ENCODE results near the gene PYURF.
A peak's percentile ranks its signal among the peaks of the same experiment; 100 is the strongest.

Gene PYURF, protein sequence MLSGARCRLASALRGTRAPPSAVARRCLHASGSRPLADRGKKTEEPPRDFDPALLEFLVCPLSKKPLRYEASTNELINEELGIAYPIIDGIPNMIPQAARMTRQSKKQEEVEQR

DNA sequence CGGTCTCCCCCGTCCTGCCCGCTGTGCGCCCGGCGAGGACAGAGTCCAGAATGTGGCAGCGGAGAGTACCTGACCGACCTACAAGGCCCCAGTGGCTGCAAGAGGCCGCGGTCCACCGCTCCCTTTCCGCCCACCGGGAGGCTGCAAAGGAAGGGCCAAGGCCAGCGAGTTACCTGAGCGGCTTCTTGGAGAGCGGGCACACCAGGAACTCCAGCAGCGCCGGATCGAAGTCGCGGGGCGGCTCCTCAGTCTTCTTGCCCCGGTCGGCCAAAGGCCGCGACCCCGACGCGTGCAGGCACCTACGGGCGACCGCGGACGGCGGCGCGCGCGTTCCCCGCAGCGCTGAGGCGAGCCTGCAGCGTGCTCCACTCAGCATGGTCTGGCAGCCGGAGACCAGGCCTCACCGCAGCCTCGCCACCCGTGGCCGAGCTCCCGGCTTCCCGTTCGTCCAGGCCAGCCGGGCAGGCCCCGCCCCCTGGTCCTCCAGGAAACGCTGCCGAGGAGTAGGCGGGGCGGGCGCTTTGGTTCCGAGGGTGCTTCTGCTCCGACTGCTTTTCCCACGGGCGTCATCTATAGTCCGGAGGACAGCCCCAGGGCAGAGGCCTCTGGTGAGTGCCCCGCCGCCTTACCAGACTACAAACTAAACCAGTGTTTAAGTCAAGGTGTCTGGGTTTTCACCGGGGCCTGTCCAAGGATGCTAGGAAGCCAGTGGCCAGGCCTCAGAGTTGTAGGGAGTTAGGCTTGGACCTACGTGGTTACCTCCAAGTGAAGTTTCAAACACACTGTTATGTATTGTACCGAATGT is at the start of gene PYURF:
PYURF (minus strand) TSS at position 452 of the 805 bp plus-strand sequence; CDS start at position 376, 76 bp downstream.
- peak; percentile 45 for DNase-seq (ENCODE audit: low read depth, low spot score)

DNA sequence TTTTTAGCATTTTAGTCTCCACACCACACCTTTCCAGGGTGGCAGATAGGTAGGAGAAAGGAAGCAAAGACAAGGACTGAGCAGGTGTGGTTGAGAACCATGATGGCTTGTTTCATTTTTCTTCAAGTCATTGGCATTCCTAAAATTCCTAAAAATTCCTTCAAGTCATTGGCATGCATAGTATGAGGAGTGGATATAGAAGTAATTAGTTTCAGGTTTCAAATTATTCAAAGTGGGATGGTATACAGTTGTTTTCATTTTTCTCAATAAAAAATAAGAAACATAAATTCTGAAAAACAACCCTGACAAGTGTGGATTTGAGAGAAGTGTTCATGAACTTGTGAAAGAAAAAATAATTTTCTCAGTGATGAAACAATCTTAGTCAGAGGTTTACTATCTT is 46.4 kb upstream of the PYURF start:
- DNase-seq (ENCODE audit: low read depth, low spot score), result no peak

DNA sequence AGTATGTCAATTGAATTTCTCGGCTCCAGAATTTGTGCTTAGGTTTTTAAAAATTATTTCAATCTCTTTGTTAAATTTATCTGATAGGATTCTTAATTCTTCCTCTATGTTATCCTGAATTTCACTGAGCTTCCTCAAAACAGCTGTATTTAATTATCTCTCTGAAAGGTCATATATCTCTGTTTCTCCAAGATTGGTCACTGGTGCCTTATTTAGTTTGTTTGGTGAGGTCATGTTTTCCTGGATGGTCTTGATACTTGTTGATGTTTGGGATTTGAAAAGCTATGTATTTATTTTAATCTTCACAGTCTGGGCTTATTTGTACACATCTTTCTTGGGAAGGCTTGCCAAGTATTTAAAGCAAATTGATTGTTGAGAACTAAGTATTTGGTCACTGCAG is 44.0 kb upstream of the PYURF start:
- no peak for DNase-seq (ENCODE audit: low read depth, low spot score)

DNA sequence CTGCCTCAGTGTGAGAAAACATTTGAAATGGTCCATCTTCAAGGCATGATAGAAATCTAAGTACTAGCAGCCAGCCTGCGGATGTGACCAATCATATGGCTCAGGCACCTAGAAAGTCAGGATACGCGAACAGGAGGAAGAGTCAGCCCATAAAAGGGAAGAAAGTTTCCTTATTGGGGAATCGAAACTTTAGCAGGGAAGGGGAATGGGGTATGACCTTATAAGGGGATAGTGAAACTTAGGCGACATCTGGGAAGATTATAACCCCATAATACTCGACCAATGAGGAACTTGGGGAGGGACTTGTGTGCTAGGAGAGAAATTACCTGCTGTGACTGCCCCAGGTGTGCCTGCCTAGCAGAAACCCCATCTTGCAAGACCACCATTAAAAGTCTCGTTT is 26.2 kb upstream of the PYURF start:
- no peak for DNase-seq (ENCODE audit: low read depth, low spot score)

DNA sequence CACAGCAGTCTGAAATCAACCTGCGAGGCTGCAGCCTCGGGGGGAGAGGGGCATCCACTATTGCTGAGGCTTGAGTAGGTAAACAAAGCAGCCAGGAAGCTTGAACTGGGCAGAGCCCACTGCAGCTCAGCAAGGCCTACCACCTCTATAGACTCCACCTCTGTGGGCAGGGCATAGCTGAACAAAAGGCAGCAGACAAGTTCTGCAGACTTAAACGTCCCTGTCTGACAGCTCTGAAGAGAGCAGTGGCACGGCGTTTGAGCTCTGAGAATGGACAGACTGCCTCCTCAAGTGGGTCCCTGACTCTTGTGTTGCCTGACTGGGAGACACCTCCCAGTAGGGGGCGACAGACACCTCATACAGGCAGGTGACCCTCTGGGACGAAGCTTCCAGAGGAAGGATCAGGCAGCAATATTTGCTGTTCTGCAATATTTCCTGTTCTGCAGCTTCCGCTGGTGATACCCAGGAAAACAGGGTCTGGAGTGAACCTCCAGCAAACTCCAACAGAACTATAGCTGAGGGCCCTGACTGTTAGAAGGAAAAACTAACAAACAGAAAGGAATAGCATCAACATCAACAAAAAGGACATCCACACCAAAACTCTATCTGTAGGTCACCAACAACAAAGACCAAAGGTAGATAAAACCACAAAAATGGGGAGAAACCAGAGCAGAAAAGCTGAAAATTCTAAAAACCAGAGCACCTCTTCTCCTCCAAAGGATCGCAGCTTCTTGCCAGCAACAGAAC is 15.9 kb upstream of the PYURF start:
- peak; percentile 55 for DNase-seq (ENCODE audit: low read depth, low spot score)

DNA sequence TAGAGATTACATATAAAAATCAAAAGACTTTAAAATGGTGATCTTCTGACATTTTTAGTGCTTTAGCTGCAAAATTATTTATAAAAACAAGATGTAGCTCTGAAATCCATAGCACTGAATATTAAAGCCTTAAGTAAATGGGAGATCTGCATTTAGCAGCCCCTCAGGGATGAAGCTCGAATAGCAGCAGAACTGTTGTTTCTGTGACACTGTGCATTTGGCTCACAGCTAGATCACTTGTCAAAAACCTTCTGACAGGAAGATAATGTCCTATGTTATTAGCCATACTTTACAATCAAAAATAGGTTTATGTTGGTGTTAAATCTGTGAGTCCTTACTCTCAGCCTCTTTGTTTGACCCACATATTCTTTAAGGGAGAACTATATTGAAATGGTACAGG is 14.1 kb upstream of the PYURF start:
- no peak for DNase-seq (ENCODE audit: low read depth, low spot score)

DNA sequence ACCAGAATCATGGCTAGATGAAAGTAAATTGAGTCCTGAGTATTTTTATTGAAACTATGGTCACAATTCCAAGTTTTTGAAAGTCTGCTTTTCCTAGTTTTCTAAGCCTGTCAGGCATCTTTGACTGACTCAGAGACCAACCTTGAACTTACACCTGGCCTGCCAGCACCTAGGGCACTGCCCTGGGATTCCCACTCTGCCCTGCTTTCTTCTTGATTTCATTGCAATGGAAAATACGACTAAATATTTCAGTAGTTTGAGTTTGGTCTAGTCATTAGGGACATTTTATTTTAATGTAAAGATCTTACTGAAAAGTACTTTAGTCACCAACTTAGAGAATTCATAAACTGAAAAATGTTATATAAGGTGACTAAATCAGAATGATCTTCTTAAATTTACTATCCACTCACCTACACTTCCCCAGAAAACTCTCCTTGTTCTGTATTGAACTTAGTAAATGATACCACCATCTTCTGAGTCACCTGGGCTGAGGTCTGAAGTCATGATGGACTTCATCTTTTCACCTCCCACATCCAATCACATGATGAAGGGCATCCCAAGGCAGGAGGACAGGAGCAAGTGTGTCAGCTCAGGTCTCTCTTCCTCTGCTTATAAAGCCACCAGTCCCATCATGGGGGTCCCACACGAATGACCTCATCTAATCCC is 11.6 kb upstream of the PYURF start:
- no peak for DNase-seq (ENCODE audit: low read depth, low spot score)

DNA sequence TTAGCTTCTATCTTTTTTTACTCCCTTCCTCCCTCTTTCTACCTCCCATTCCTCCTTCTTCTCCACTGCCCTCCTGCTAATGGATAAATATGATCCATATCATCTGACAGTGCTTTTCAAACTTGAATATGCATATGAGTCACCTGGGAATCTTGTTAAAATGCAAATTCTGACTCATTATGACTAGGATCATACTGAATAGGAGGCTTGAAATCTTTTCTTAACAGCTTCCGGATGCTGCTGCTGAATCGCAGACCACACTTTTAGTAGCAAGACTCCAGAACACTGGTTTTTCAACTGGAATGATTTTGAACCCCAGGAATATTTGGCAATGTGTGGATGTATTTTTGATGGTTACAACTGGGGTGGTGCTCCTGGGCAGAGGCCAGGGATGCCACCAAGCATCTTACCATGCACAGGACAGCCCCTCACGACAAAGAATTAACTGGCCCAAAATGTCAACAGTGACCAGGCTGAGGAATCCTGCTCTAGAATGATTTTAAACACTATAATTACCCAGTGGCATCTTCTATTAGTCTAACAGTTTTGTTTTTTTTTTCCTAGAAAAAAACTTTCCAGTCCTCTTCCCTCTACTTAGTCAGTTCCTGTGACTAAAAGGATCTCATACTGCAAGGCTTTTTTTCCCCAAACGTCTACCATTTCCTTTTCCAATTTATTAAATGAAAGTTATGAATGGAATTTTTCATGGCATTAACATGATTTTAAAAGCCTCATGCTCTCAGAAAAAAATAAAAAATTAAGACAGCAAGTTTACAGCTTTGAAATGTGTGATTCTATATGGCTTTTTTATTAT is 10.6 kb upstream of the PYURF start:
- no peak for DNase-seq (ENCODE audit: low read depth, low spot score)

DNA sequence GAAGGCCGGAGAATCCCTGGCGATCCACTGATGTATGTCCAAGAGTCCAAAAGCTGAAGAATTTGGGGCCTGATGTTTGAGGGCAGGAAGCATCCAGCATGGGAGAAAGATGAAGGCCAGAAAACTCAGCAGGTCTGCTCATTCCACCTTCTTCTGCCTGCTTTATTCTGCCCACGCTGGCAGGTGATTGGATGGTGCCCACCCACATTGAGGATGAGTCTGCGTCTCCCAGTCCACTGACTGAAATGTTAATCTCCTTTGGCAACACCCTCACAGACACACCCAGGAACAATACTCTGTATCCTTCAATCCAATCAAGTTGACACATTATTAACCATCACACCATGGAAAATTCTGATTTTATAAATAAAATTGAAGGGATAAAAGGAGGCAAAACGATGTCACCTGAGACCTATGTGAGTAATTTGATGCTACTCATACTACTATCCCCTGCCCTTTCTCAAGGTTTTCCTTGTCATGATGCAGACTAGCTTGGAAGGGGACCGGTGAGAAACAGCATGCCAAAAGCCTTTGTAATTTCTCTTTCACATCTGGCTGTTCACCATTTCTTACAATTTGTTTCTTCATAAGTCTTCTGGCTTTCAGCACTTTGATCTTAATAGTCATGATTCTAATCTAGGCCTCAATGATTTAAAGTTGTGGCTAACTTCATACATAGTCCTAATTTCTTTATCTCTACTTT is 9.7 kb upstream of the PYURF start:
- no peak for DNase-seq (ENCODE audit: low read depth, low spot score)

DNA sequence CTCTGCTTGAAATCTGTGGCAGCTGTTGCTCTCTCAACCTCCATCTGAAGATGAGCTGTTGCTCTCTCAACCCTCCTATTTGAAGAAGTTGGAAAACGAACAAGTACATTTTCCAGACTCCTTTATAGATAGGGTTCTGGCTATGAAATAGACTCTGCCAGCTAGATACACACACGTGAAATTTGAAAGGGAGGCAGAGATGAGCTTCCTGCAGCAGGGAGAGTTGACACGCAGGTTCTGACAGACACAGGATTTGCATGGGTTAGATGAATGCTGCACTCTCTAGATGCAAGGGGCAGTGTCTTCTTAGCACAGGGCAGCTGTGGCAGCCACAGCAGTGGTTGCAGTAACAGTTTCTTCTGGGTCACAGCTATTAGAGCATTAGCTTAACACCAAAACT is 8.0 kb upstream of the PYURF start:
- no peak for DNase-seq (ENCODE audit: low read depth, low spot score)

DNA sequence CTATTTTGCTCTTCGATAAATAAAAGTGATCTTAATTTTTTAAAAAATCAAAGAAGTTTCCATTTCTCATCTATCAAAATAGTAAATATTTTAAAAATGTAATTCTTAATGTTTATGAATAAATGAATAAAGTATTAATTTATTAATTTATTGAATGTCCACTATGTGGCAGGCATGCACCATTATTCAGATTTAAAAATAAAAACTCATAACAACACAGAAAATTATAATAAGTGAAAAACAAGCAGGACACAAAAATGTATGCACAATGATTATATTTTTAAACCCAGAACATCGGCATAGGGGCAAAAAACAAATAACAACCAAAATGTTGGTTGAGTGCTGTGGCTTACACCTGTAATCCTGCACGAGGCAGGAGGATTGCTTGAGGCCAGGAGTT is 5.3 kb upstream of the PYURF start:
- DNase-seq (ENCODE audit: low read depth, low spot score), result no peak

DNA sequence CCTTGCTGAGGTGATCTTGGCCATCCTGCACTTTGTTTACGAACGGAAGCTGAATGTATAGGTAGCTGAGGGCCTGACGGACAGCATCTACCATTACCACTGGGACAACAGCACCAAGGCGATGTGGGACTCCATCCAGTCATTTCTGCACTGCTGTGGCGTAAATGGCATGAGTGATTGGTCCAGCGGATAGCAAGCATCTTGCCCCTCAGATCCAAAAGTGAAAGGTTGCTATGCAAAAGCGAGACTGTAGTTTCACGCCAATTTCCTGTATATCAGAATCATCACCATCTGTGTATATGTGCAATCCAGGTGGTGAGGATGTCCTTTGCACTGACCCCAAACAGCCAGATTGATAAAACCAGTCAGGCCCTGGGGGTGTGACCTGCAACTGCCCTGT is 4.2 kb upstream of the PYURF start:
- DNase-seq (ENCODE audit: low read depth, low spot score), result no peak

DNA sequence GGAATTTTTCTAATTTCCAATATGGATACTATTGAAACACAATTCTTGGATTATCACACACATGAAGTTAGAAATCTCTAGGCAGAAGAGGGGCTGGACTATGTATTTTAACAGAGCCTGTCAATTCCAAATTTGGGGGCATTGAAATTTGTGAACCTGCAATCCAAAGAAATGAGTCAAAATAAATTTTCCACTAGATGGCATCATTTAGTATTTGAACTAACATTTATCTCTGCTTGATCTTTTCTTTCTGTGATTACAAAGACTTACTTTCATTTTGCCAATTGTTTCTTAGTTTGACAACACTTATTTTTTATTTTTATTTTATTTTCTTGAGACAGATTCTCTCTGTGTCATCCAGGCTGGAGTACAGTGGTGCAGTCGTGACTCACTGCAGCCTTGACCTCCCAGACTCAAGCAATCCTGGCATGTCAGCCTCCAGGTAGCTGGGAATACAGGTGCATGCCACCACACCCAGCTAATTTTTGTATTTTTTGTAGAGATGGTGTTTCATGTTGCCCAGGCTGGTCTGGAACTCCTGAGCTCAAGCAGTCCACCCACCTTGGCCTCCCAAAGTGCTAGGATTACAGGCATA is 2.7 kb upstream of the PYURF start:
- no peak for DNase-seq (ENCODE audit: low read depth, low spot score)

DNA sequence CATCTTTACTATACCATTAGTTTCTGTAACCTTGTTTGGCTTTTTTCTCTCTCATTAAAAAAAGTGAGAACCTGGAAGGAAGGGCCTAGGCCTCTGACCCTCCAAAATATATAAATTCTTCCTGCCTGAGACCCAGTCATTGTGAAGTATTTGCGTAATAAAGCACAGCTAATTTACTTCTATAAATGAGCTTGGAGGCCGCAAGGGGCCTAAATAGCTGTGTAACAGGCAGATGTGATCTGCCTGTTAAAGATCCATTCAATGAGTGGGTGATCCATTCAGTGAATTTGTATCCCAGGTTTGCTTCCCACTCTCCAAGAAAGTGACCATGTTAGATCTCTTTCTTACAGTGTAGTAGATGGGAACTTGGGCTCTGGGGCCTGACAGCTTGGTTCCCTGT is 595 bp upstream of the PYURF start:
- no peak for DNase-seq (ENCODE audit: low read depth, low spot score)

DNA sequence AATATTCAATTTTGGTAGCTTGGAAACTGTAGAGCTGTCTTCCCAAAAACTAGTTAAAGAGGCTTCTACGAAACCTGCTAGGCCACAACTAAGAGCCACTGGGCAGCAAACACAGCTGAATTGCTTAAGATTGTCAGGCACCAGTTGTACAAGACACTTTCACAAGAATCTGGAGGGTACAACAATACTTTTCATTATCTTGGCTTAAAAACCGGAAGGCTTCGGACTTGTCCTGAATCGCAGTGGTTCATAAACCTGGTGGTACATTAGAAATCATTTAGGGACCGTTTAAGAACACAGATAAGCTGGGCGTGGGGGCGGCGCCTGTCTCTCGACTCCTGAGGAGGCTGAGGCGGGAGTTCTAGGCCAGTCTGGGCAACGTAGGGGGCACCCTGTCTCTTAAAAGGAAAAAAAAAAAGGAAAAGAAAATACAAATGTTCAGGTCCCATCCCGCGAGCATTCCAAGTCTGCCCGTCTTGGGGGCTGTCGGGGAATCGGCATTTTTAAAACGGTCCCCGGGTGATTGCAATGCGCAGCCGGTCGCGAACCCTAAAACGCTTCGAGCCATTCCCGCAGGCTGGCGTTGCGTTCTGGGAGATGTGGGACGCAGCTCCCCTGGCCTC is 763 bp downstream of the PYURF start:
- DNase-seq (ENCODE audit: low read depth, low spot score), result no peak

DNA sequence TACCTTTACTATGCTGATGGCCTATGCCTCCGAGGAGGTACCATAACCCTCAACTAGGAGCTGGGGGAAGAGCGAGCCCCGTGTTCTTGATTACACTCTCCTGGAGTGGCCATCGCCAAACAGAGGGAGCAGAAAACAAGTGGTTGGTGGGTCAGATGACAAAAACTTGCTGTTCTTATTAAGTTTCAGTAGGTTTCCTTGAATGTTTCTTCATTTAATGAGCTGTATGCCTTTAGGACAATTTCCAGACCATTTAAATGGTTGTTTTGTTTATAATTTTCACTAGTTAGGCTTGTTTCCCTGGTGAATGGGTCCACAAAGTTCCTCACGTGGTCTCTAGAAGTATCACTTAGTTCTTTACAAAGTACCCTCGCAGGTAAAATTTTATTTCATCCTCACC is 4.7 kb downstream of the PYURF start:
- no peak for DNase-seq (ENCODE audit: low read depth, low spot score)

DNA sequence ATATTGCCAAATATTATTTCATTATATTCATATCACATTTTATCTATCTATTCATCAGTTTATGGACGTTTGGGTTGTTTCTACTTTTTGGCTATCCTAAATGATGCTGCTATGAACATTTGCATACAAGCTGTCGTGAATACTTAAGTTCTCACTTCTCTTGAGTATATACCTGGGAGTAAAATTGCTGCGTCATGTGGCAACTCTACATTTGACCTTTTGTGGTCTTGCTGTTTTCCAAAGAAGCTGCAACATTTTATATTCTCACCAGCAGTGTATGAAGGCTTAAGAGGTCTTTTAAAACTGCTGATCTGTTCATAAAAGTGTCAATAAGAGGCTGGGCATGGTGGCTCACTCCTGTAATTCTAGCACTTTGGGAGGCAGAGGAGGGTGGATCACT is 5.8 kb downstream of the PYURF start:
- DNase-seq (ENCODE audit: low read depth, low spot score), result no peak

DNA sequence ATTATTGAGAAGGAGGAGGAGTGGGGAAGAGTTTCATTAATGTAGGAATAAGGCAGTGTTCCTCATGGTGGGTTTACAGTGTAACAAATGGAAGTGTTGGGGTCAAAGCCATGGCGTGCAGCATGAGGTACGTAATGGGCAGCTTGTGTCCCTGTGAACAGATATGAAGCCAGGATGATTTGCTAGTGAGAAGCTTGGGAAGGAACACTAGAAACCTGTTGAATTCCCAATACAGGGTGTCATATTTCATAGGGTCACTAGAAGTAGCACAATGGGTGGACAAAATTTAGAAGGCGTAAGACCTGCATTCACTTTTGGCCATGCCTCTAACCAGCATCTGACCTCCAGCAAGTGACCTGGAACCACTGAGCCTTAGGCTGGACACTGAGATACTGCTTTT is 6.8 kb downstream of the PYURF start:
- no peak for DNase-seq (ENCODE audit: low read depth, low spot score)

DNA sequence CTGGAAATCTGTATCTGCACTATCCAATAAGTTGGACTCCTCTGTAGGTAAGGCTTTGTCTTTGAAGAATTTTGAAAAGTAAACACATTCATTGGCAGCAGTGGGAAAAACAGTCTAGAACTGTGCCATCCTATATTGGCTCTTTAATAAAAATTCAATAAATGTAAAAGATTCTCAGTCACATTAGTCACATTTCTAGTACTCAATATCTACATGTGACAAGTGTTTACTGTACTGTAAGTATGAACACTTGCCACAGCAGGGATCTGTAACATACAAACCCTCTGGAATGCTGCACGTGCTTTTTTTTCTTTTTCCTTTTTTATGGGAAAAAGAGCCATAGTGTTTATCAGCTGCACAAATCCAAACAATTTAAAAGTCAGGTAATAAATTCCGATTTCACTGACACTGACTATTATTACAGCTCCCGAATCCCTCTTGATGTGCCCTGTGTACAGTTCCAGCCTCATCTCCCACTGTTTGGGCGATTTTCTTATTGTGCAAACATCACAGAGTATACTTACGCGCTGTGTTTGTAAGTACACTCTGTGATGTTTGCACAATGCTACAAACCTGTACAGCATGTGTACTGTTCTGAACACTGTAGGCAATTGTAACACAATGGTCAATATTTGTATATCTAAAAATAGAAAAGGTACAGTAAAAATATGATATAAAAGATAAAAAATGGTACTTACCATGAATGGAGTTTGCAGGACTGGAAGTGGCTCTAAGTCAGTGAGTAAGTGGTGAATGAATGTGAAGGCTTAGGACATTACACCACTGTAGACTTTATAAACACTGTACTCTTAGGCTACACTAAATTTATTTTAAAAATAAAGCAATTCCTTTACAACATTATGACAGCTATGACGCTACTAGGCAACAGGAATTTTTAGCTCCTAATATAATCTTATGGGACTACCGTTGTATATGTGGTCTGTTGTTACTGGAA is 8.7 kb downstream of the PYURF start:
- no peak for DNase-seq (ENCODE audit: low read depth, low spot score)

All from activated naive CD8-positive, alpha-beta T cell treated with anti-CD3 and anti-CD28 coated beads, Interleukin-2, amount 50 U/mL, for 16 hours (primary cell).